HEK293 (cell line): ENCODE results near the gene PLEKHB2.

Experiments
- BCL11B ChIP-seq: fragments of 450-650 bp; formaldehyde crosslinking; IDR thresholded peaks from 2 replicates; pipeline ENCODE4 v1.5.1; 2016; ENCODE audit warnings: low read depth, missing biosample characterization, missing genetic modification characterization
- ELK4 ChIP-seq: IDR thresholded peaks from 2 replicates; pipeline ENCODE4 v1.6.1; 2011; ENCODE audit warnings: mild to moderate bottlenecking, low read depth, low read length, borderline replicate concordance
- GLI4 ChIP-seq: fragments of 450-650 bp; formaldehyde crosslinking; IDR thresholded peaks from 2 replicates; pipeline ENCODE4 v1.5.1; 2016; ENCODE audit warnings: missing biosample characterization, missing genetic modification characterization
- KLF1 ChIP-seq: fragments of 450-650 bp; formaldehyde crosslinking; IDR thresholded peaks from 2 replicates; pipeline ENCODE4 v1.5.1; 2016; ENCODE audit warnings: missing biosample characterization, missing genetic modification characterization
- KLF16 ChIP-seq: fragments of 450-650 bp; formaldehyde crosslinking; IDR thresholded peaks from 2 replicates; pipeline ENCODE4 v1.5.1; 2017; ENCODE audit warnings: missing biosample characterization, missing genetic modification characterization
- KLF17 ChIP-seq: fragments of 450-650 bp; formaldehyde crosslinking; IDR thresholded peaks from 2 replicates; pipeline ENCODE4 v1.5.1; 2016; ENCODE audit warnings: missing biosample characterization, missing genetic modification characterization
- KLF8 ChIP-seq: fragments of 450-650 bp; formaldehyde crosslinking; IDR thresholded peaks from 2 replicates; pipeline ENCODE4 v1.5.1; 2016; ENCODE audit warnings: missing biosample characterization, missing genetic modification characterization
- SP3 ChIP-seq: fragments of 450-650 bp; formaldehyde crosslinking; IDR thresholded peaks from 2 replicates; pipeline ENCODE4 v1.5.1; 2016; ENCODE audit warnings: missing biosample characterization, missing genetic modification characterization
- TRIM28 ChIP-seq: IDR thresholded peaks from 2 replicates; pipeline ENCODE4 v1.6.1; 2011; ENCODE audit warnings: low read length, control low read depth, borderline replicate concordance
- ZBTB1 ChIP-seq: fragments of 450-650 bp; formaldehyde crosslinking; IDR thresholded peaks from 2 replicates; pipeline ENCODE4 v1.5.1; 2016; ENCODE audit warnings: missing biosample characterization, missing genetic modification characterization
- ZBTB20 ChIP-seq: fragments of 450-650 bp; formaldehyde crosslinking; IDR thresholded peaks from 2 replicates; pipeline ENCODE4 v1.5.1; 2016; ENCODE audit warnings: missing biosample characterization, missing genetic modification characterization
- ZBTB44 ChIP-seq: fragments of 450-650 bp; IDR thresholded peaks from 2 replicates; pipeline ENCODE4 v1.5.1; 2018; ENCODE audit warnings: missing biosample characterization, mild to moderate bottlenecking, missing genetic modification characterization
- ZBTB8A ChIP-seq: fragments of 450-650 bp; formaldehyde crosslinking; IDR thresholded peaks from 2 replicates; pipeline ENCODE4 v1.5.1; 2016; ENCODE audit warnings: missing biosample characterization, missing genetic modification characterization
- ZIC2 ChIP-seq: fragments of 450-650 bp; formaldehyde crosslinking; IDR thresholded peaks from 2 replicates; pipeline ENCODE4 v1.5.1; 2016; ENCODE audit warnings: missing biosample characterization, missing genetic modification characterization
- ZNF146 ChIP-seq: fragments of 450-650 bp; formaldehyde crosslinking; IDR thresholded peaks from 2 replicates; pipeline ENCODE4 v1.5.1; 2016; ENCODE audit warnings: missing biosample characterization, missing genetic modification characterization
- ZNF169 ChIP-seq: fragments of 450-650 bp; formaldehyde crosslinking; IDR thresholded peaks from 2 replicates; pipeline ENCODE4 v1.5.1; 2016; ENCODE audit warnings: missing biosample characterization, missing genetic modification characterization
- ZNF2 ChIP-seq: fragments of 450-650 bp; formaldehyde crosslinking; IDR thresholded peaks from 2 replicates; pipeline ENCODE4 v1.5.1; 2016; ENCODE audit warnings: missing biosample characterization, missing genetic modification characterization
- ZNF202 ChIP-seq: fragments of 450-650 bp; formaldehyde crosslinking; IDR thresholded peaks from 2 replicates; pipeline ENCODE4 v1.5.1; 2016; ENCODE audit warnings: missing biosample characterization, missing genetic modification characterization, borderline replicate concordance
- ZNF302 ChIP-seq: fragments of 450-650 bp; formaldehyde crosslinking; IDR thresholded peaks from 2 replicates; pipeline ENCODE4 v1.5.1; 2016; ENCODE audit warnings: missing biosample characterization, missing genetic modification characterization, low read depth
- ZNF366 ChIP-seq: fragments of 450-650 bp; formaldehyde crosslinking; conservative IDR thresholded peaks from 2 replicates; pipeline ENCODE4 v1.5.1; 2016; ENCODE audit warnings: missing biosample characterization, missing genetic modification characterization
- ZNF37A ChIP-seq: fragments of 450-650 bp; IDR thresholded peaks from 2 replicates; pipeline ENCODE4 v1.5.1; 2018; ENCODE audit warnings: missing biosample characterization, missing genetic modification characterization
- ZNF510 ChIP-seq: fragments of 450-650 bp; formaldehyde crosslinking; IDR thresholded peaks from 2 replicates; pipeline ENCODE4 v1.5.1; 2018; ENCODE audit warnings: mild to moderate bottlenecking, missing genetic modification characterization, missing biosample characterization; ENCODE audit not compliant: insufficient replicate concordance
- ZNF518A ChIP-seq: fragments of 450-650 bp; formaldehyde crosslinking; conservative IDR thresholded peaks from 2 replicates; pipeline ENCODE4 v1.5.1; 2016; ENCODE audit warnings: low read depth, missing biosample characterization, missing genetic modification characterization
- ZNF629 ChIP-seq: fragments of 450-650 bp; formaldehyde crosslinking; IDR thresholded peaks from 2 replicates; pipeline ENCODE4 v1.5.1; 2017; ENCODE audit warnings: missing biosample characterization, missing genetic modification characterization
- ZNF654 ChIP-seq: fragments of 450-650 bp; formaldehyde crosslinking; IDR thresholded peaks from 2 replicates; pipeline ENCODE4 v1.5.1; 2016; ENCODE audit warnings: low read depth, missing biosample characterization, missing genetic modification characterization
- ZNF704 ChIP-seq: fragments of 450-650 bp; formaldehyde crosslinking; IDR thresholded peaks from 2 replicates; pipeline ENCODE4 v1.5.1; 2016; ENCODE audit warnings: missing biosample characterization, missing genetic modification characterization
- ZNF768 ChIP-seq: fragments of 450-650 bp; formaldehyde crosslinking; IDR thresholded peaks from 2 replicates; pipeline ENCODE4 v1.5.1; 2018; ENCODE audit warnings: missing biosample characterization, mild to moderate bottlenecking, missing genetic modification characterization
- ZNF792 ChIP-seq: fragments of 450-650 bp; formaldehyde crosslinking; IDR thresholded peaks from 2 replicates; pipeline ENCODE4 v1.5.1; 2016; ENCODE audit warnings: missing biosample characterization, missing genetic modification characterization
- ZSCAN18 ChIP-seq: fragments of 450-650 bp; formaldehyde crosslinking; IDR thresholded peaks from 2 replicates; pipeline ENCODE4 v1.5.1; 2016; ENCODE audit warnings: missing biosample characterization, missing genetic modification characterization
- ZSCAN30 ChIP-seq: fragments of 450-650 bp; IDR thresholded peaks from 2 replicates; pipeline ENCODE4 v1.5.1; 2018; ENCODE audit warnings: missing biosample characterization, mild to moderate bottlenecking, missing genetic modification characterization, moderate library complexity

PLEKHB2 gene

GRCh38 chr2:131104487-131105155 lies 515 bp upstream of the PLEKHB2 start (continued):
- TF ChIP-seq TRIM28 = peak; percentile 31; the same call in 1 of the 2 replicates
- peak; percentile 52 for TF ChIP-seq KLF1
- no peak for TF ChIP-seq ZNF629 (tag by site-specific recombination)
- 0 out of 2 replicates have a peak, but pooled peaks have one; percentile 20 for TF ChIP-seq KLF8 (tag by site-specific recombination)
- no peak for TF ChIP-seq BCL11B (tag by site-specific recombination)
- TF ChIP-seq ZNF654 = no peak
- peak; percentile 18; the same call in 1 of the 2 replicates for TF ChIP-seq KLF16 (tag by site-specific recombination)
- no peak for TF ChIP-seq ZNF510 (tag by site-specific recombination)
- TF ChIP-seq ZSCAN30 = no peak
- no peak for TF ChIP-seq ZBTB44 (tag by site-specific recombination)
- TF ChIP-seq ZNF2 (tag by site-specific recombination) = no peak
- TF ChIP-seq ZNF704 (tag by site-specific recombination) = no peak
- no peak for TF ChIP-seq ZNF768
- TF ChIP-seq ZNF37A (tag by site-specific recombination) = 0 out of 2 replicates have a peak, but pooled peaks have one; percentile 19
- no peak for TF ChIP-seq ZNF302 (tag by site-specific recombination)
- no peak for TF ChIP-seq KLF17 (tag by site-specific recombination)
- TF ChIP-seq ZNF792 (tag by site-specific recombination) = no peak
- no peak for TF ChIP-seq ZNF169 (tag by site-specific recombination)
- no peak for TF ChIP-seq ZNF518A (tag by site-specific recombination)
- no peak for TF ChIP-seq GLI4 (tag by site-specific recombination)
- no peak for TF ChIP-seq ZNF146 (tag by site-specific recombination)
- no peak for TF ChIP-seq ZBTB1 (tag by site-specific recombination)
- no peak for TF ChIP-seq SP3 (tag by site-specific recombination)
- peak; percentile 92 for TF ChIP-seq ZBTB8A
- no peak for TF ChIP-seq ELK4
- no peak for TF ChIP-seq ZSCAN18
- TF ChIP-seq ZIC2 (tag by site-specific recombination) = no peak
- TF ChIP-seq ZNF202 = no peak
- TF ChIP-seq ZBTB20 (tag by site-specific recombination) = peak; percentile 32; the same call in 1 of the 2 replicates
- TF ChIP-seq ZNF366 = peak; percentile 62
